ENCODE measurements around the gene ZNF385D.

GRCh38 chr3:21785765-21786437 lies 34.9 kb upstream of the ZNF385D start:
- TF ChIP-seq POU6F1 (CRISPR knock-in tag; IDR thresholded peaks at IDR 0.05; ENCODE audit: borderline replicate concordance, low read depth), result no peak
- no peak for TF ChIP-seq ARNTL (CRISPR knock-in tag; IDR thresholded peaks at IDR 0.05; ENCODE audit: borderline replicate concordance, low read depth)
- TF ChIP-seq ZNF8 (CRISPR knock-in tag; IDR thresholded peaks at IDR 0.05), result no peak
- no peak for TF ChIP-seq SNAI2 (CRISPR knock-in tag; IDR thresholded peaks at IDR 0.05)
- TF ChIP-seq TOX (CRISPR knock-in tag; IDR thresholded peaks at IDR 0.05; ENCODE audit: borderline replicate concordance), result no peak
- no peak for TF ChIP-seq ZNF70 (CRISPR knock-in tag; IDR thresholded peaks at IDR 0.05)
- no peak for TF ChIP-seq TCF4 (CRISPR knock-in tag; IDR thresholded peaks at IDR 0.05; ENCODE audit: borderline replicate concordance)
- TF ChIP-seq CSRNP3 (CRISPR knock-in tag; IDR thresholded peaks at IDR 0.05), result no peak
- TF ChIP-seq PATZ1 (CRISPR knock-in tag; IDR thresholded peaks at IDR 0.05; ENCODE audit: borderline replicate concordance), result no peak
- TF ChIP-seq ZNF565 (CRISPR knock-in tag; conservative IDR thresholded peaks at IDR 0.05; ENCODE audit: low read depth), result no peak
- TF ChIP-seq ZC3H10 (CRISPR knock-in tag; IDR thresholded peaks at IDR 0.05), result no peak
- no peak for TF ChIP-seq CREB5 (CRISPR knock-in tag; IDR thresholded peaks at IDR 0.05; ENCODE audit: low read depth)

Measured in SK-N-SH treated with all-trans-retinoic acid at 6 μM for 48 hours (cell line).